Neural cell (in vitro differentiated cells): ENCODE measurements around the gene CSMD2. TPM values are rescaled to one million over a fixed set of nuclear protein-coding genes. Genes with fewer than 3 reads are reported as not detected.

Experiments used
- H2AFZ ChIP-seq: fragments of 200-600, 300-800 bp; sonication (generic), shearing (Covaris generic); 2 replicates; pipeline ENCODE4 v1.6.0; 2014; ENCODE audit warnings: low read depth, mild to moderate bottlenecking, antibody characterized with exemption, low read length, moderate library complexity
- H3F3A ChIP-seq: fragments of 200-600 bp; shearing (Covaris generic); 2 replicates; pipeline ENCODE4 v1.6.1; 2016; ENCODE audit warnings: mild to moderate bottlenecking, moderate library complexity, mixed read lengths, antibody characterized with exemption, low read length; ENCODE audit not compliant: insufficient read depth, poor library complexity, severe bottlenecking
- H3K27ac ChIP-seq: fragments of 200-600, 300-800 bp; sonication (generic), shearing (Covaris generic); 2 replicates; pipeline ENCODE4 v1.5.1; 2014; ENCODE audit warnings: mild to moderate bottlenecking, low read length, moderate library complexity
- H3K27me3 ChIP-seq: fragments of 300-800, 200-600 bp; sonication (generic), shearing (Covaris generic); 2 replicates; pipeline ENCODE4 v1.6.0; 2014; ENCODE audit warnings: mild to moderate bottlenecking, low read depth, low read length, moderate library complexity; ENCODE audit not compliant: insufficient read depth
- H3K36me3 ChIP-seq: fragments of 300-800, 200-600 bp; sonication (generic), shearing (Covaris generic); 2 replicates; pipeline ENCODE4 v1.5.1; 2014; ENCODE audit warnings: mild to moderate bottlenecking, antibody characterized with exemption, low read length, moderate library complexity; ENCODE audit not compliant: insufficient read depth
- H3K4me2 ChIP-seq: fragments of 300-800, 200-600 bp; sonication (generic), shearing (Covaris generic); 2 replicates; pipeline ENCODE4 v1.6.0; 2014; ENCODE audit warnings: mild to moderate bottlenecking, low read length
- H3K4me3 ChIP-seq: fragments of 300-800, 200-600 bp; sonication (generic), shearing (Covaris generic); 2 replicates; pipeline ENCODE4 v1.5.1; 2014; ENCODE audit warnings: mild to moderate bottlenecking, low read length, moderate library complexity
- H3K79me2 ChIP-seq: fragments of 200-600 bp; shearing (Covaris generic); replicated peaks from 2 replicates; pipeline ENCODE4 v1.6.0; 2014; ENCODE audit warnings: mild to moderate bottlenecking, low read length, moderate library complexity; ENCODE audit not compliant: insufficient read depth
- H3K9ac ChIP-seq: fragments of 300-800, 200-600 bp; sonication (generic), shearing (Covaris generic); 2 replicates; pipeline ENCODE4 v1.6.1; 2016; ENCODE audit warnings: mild to moderate bottlenecking, low read length, mixed read lengths
- H3K9me2 ChIP-seq: fragments of 200-600 bp; shearing (Covaris generic); 2 replicates; pipeline ENCODE4 v1.6.1; 2016; ENCODE audit warnings: mild to moderate bottlenecking, low read length, mixed read lengths; ENCODE audit not compliant: insufficient read depth
- H3K9me3 ChIP-seq: fragments of 200-600, 300-800 bp; sonication (generic), shearing (Covaris generic); 2 replicates; pipeline ENCODE4 v1.6.1; 2016; ENCODE audit warnings: mild to moderate bottlenecking, mixed run types, low read length, moderate library complexity, mixed read lengths
- H4K20me1 ChIP-seq: fragments of 200-600 bp; shearing (Covaris generic); 2 replicates; pipeline ENCODE4 v1.6.1; 2016; ENCODE audit warnings: mild to moderate bottlenecking, mixed run types; ENCODE audit not compliant: insufficient read depth
- CTCF ChIP-seq: fragments of 450-650 bp; IDR thresholded peaks from 2 replicates; pipeline ENCODE4 v1.5.1; 2014; ENCODE audit warnings: antibody characterized with exemption, mild to moderate bottlenecking, moderate library complexity; ENCODE audit not compliant: poor library complexity, severe bottlenecking
- EP300 ChIP-seq: fragments of 450-650 bp; conservative IDR thresholded peaks from 2 replicates; pipeline ENCODE4 v1.6.1; 2014; ENCODE audit warnings: antibody characterized with exemption, mild to moderate bottlenecking, moderate library complexity; ENCODE audit not compliant: poor library complexity, severe bottlenecking
- EZH2 ChIP-seq: fragments of 200-600, 300-800 bp; shearing (Covaris generic), sonication (generic); IDR thresholded peaks from 2 replicates; pipeline ENCODE4 v1.6.1; 2014; ENCODE audit warnings: antibody characterized with exemption, low read length, borderline replicate concordance, mild to moderate bottlenecking; ENCODE audit not compliant: insufficient read depth, poor library complexity, severe bottlenecking
- MXI1 ChIP-seq: fragments of 450-650 bp; conservative IDR thresholded peaks from 2 replicates; pipeline ENCODE4 v1.6.1; 2014; ENCODE audit warnings: antibody characterized with exemption, mild to moderate bottlenecking; ENCODE audit not compliant: poor library complexity, severe bottlenecking
- POLR2AphosphoS5 ChIP-seq: IDR thresholded peaks from 2 replicates; pipeline ENCODE4 v1.6.1; 2012
- RAD21 ChIP-seq: fragments of 450-650 bp; conservative IDR thresholded peaks from 2 replicates; pipeline ENCODE4 v1.6.1; 2014; ENCODE audit warnings: antibody characterized with exemption, mild to moderate bottlenecking, moderate library complexity
- REST ChIP-seq: IDR thresholded peaks from 2 replicates; pipeline ENCODE4 v1.6.1; 2012; ENCODE audit warnings: borderline replicate concordance
- SMC3 ChIP-seq: fragments of 450-650 bp; conservative IDR thresholded peaks from 2 replicates; pipeline ENCODE4 v1.6.1; 2014; ENCODE audit warnings: antibody characterized with exemption, mild to moderate bottlenecking, moderate library complexity; ENCODE audit not compliant: poor library complexity
- TAF1 ChIP-seq: IDR thresholded peaks from 2 replicates; pipeline ENCODE4 v1.6.1; 2012; ENCODE audit warnings: low read depth
- polyA plus RNA-seq: library from polyadenylated mRNA; depleted of rRNA; stranded (reverse); fragments of >200 nt; gene quantifications from 2 replicates; pipeline ENCODE4 v1.2.3, GENCODE V29; 2014

The CSMD2 gene
- polyA plus RNA-seq, 1 donor from 2014 or later: 9.6 TPM

GRCh38 chr1:33709174-33709782 lies 455.8 kb downstream of the CSMD2 start:
- TF ChIP-seq EP300 (peak; percentile 79), EZH2 (no peak)
- no peaks in the 10 kb centered on the region for H4K20me1 ChIP-seq
- H3F3A ChIP-seq: no peaks in the 10 kb centered on the region
- H3K36me3 ChIP-seq: peaks cover 4% of the 10 kb centered on the region
- no peaks in the 10 kb centered on the region for H3K27me3 ChIP-seq
- H3K9me2 ChIP-seq: no peaks in the 10 kb centered on the region
- no peak overlapping the region for H3K4me2 ChIP-seq
- H3K9ac ChIP-seq: no peak overlapping the region
- no peak overlapping the region for H3K4me3 ChIP-seq
- H3K79me2 ChIP-seq: no peaks in the 10 kb centered on the region
- H2AFZ ChIP-seq: no peak overlapping the region
- H3K9me3 ChIP-seq: no peaks in the 10 kb centered on the region
- H3K27ac ChIP-seq: peak overlapping the region; percentile 5

- TF ChIP-seq TAF1: no peak
- TF ChIP-seq CTCF: no peak
- no peak for TF ChIP-seq MXI1
- TF ChIP-seq POLR2AphosphoS5: no peak
- TF ChIP-seq EP300: no peak
- TF ChIP-seq RAD21: no peak
- no peak for TF ChIP-seq REST
- TF ChIP-seq SMC3: no peak
- no peak for TF ChIP-seq EZH2
- H3F3A ChIP-seq: no peaks in the 10 kb centered on the region
- H3K9ac ChIP-seq: no peak overlapping the region
- peaks cover 4% of the 10 kb centered on the region for H3K36me3 ChIP-seq
- H3K79me2 ChIP-seq: no peaks in the 10 kb centered on the region
- no peak overlapping the region for H3K4me2 ChIP-seq
- no peak overlapping the region for H3K4me3 ChIP-seq
- H2AFZ ChIP-seq: no peak overlapping the region
- H3K9me3 ChIP-seq: no peaks in the 10 kb centered on the region
- H3K9me2 ChIP-seq: no peaks in the 10 kb centered on the region
- H3K27me3 ChIP-seq: no peaks in the 10 kb centered on the region
- H4K20me1 ChIP-seq: no peaks in the 10 kb centered on the region
- no peak overlapping the region for H3K27ac ChIP-seq
Measured at GRCh38 chr1:33706634-33707255, 458.3 kb downstream of the CSMD2 start.
